Kidney tubule cell (primary cell): ENCODE results near the gene RHOBTB3.
A peak's percentile ranks its signal among the peaks of the same experiment; 100 is the strongest.

Experiments
- DNase-seq: peaks from one replicate; pipeline ENCODE4 v3.0.0-alpha.2; 2018; ENCODE audit warnings: low spot score

Gene RHOBTB3

GRCh38 chr5:95841914-95842812 is 111.0 kb downstream of the RHOBTB3 start:
- DNase-seq, result peak; percentile 51

GRCh38 chr5:95842854-95843544 is 111.9 kb downstream of the RHOBTB3 start:
- DNase-seq, result peak; percentile 91

- no peak for DNase-seq
Observed at GRCh38 chr5:95843733-95844223, 112.6 kb downstream of the RHOBTB3 start.

GRCh38 chr5:95845391-95845790 is 114.3 kb downstream of the RHOBTB3 start:
- DNase-seq, result no peak
